Testis (tissue), 3 donors: Measurements from ENCODE around the gene BMERB1. TPM values are rescaled to one million over a fixed set of nuclear protein-coding genes. Genes with fewer than 3 reads are reported as not detected.
"Not testable (repeated sequence)": the region's sequence is repeated elsewhere in the genome, so short reads cannot be mapped to it uniquely, and the experiment has no call there.

ENCODE experiments used
- DNase-seq: peaks from one replicate; pipeline ENCODE4 v3.0.0-alpha.2; 2019
- H3K27ac ChIP-seq, 2 donors: fragments of 200-600 bp; sonication (generic); one replicate each; pipeline ENCODE4 v1.5.1; 2019
- H3K27me3 ChIP-seq: fragments of 200-600 bp; sonication (generic); one replicate; pipeline ENCODE4 v1.5.1; 2019
- H3K36me3 ChIP-seq: fragments of 200-600 bp; sonication (generic); one replicate; pipeline ENCODE4 v1.5.1; 2017; ENCODE audit warnings: low read depth; ENCODE audit errors: missing control alignments
- H3K4me1 ChIP-seq: fragments of 200-600 bp; sonication (generic); one replicate; pipeline ENCODE4 v1.5.1; 2019
- H3K4me3 ChIP-seq, 2 donors: fragments of 200-600 bp; sonication (generic); one replicate each; pipeline ENCODE4 v1.5.1; 2017 to 2019
- H3K9me3 ChIP-seq: fragments of 200-600 bp; sonication (generic); one replicate; pipeline ENCODE4 v1.5.1; 2017
- POLR2A ChIP-seq: fragments of 450-650 bp; IDR thresholded peaks from one replicate; pipeline ENCODE4 v1.6.1; 2017; ENCODE audit warnings: antibody characterized with exemption, mild to moderate bottlenecking, moderate library complexity
- WGBS, 2 donors: methylation state at CpG; one replicate each; pipeline ENCODE4 v1.1.5; 2018; 5-methylcytosine and 5-hydroxymethylcytosine counted together
- intact Hi-C: fragments of 100-400 bp; cut with DNase I; formaldehyde crosslinking; loops from one replicate; pipeline ENCODE4 v1.15.1; 2023; ENCODE audit warnings: low total_unique reads
- polyA plus RNA-seq: library from polyadenylated mRNA; stranded (reverse); fragments of 350-450 nt; fragmentation: Illumina TruSeq; extraction: RNeasy Lipid Tissue Mini Kit (QIAGEN cat#74804); gene quantifications from one replicate; pipeline ENCODE4 v1.2.3, GENCODE V29; 2014; ENCODE audit warnings: low read depth, low replicate concordance; ENCODE audit not compliant: insufficient read depth
- total RNA-seq, 2 donors: library from RNA; depleted of rRNA; stranded (reverse); fragments of >200 nt; gene quantifications; one replicate each; pipeline ENCODE4 v1.2.3, GENCODE V29; 2016
- TF ChIP-seq, protein P1 (sequence below), 3 experiments: fragments of 450-650 bp in 2 of 3; fragments of 200-600 bp in 1 of 3; sonication (generic) in 1 of 3; IDR thresholded peaks; one replicate each; pipeline ENCODE4 v1.5.1; 2016 to 2019; ENCODE audit warnings: antibody characterized with exemption in 3 of 3, mild to moderate bottlenecking in 2 of 3, moderate library complexity in 1 of 3

Gene BMERB1
- total and polyA plus RNA-seq, 3 donors from 2014 or later, result 54.1 to 102 (median 63.1) TPM

DNA sequence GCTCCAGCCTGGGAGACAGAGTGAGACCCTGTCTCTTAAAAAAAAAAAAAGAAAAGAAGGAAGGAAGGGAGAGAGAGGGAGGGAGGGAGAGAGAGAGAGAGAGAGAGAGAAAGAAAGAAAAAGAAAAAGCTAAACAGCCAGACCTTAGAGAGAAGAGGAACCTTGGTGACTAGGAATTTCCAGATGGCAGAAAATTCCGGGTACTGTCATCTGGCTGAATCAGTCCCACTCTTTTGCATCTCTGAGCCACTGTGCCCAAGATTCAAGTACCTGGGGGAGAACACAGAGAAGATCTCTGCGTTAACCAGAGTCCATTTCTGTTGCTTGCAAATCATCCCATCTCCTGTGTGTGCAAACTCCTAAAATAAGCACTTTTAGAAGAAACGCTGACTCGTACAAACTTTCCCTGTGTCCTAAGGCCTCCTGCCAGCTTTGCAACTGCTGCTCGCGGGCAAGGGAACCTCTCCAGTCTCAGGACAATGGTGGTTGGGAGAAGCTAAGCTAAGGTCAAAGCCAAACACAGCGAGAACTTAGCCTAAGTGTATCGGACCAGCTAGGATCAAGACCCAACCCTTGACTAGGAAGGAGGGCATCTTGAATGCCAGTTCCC, 18.0 kb downstream of the BMERB1 start:
- 55 to 77% methylated on average over 8 of the region's 8 CpGs for WGBS, 2 donors
- Histone ChIP-seq H3K27me3 (no peaks in the 10 kb centered on the region), H3K36me3 (no peaks in the 10 kb centered on the region), H3K27ac (no peak overlapping the region), H3K9me3 (no peaks in the 10 kb centered on the region), H3K4me1 (no peaks in the 10 kb centered on the region), H3K4me3 (no peak overlapping the region)
- intact Hi-C loops, result no loop called here
- no peak for DNase-seq
- no peak for TF ChIP-seq POLR2A
- TF ChIP-seq, protein P1, sequence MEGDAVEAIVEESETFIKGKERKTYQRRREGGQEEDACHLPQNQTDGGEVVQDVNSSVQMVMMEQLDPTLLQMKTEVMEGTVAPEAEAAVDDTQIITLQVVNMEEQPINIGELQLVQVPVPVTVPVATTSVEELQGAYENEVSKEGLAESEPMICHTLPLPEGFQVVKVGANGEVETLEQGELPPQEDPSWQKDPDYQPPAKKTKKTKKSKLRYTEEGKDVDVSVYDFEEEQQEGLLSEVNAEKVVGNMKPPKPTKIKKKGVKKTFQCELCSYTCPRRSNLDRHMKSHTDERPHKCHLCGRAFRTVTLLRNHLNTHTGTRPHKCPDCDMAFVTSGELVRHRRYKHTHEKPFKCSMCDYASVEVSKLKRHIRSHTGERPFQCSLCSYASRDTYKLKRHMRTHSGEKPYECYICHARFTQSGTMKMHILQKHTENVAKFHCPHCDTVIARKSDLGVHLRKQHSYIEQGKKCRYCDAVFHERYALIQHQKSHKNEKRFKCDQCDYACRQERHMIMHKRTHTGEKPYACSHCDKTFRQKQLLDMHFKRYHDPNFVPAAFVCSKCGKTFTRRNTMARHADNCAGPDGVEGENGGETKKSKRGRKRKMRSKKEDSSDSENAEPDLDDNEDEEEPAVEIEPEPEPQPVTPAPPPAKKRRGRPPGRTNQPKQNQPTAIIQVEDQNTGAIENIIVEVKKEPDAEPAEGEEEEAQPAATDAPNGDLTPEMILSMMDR (IDR thresholded peaks at IDR 0.05), result no peak

DNA sequence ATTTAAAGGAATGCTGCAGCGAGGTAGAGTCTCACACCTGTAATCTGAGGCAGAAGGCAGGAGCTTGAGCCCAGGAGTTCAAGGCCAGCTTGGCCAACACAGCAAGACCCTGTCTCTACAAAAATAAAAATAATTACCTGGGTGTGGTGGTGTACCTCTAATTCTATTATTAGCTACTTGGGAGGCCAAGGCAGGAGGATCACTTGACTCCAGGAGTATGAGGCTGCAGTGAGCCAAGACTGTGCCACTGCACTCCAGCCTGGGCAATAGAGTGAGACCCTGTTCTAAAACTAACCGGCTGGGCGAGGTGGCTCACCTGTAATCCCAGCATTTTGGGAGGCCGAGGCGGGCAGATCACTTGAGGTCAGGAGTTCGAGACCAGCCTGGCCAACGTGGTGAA, 18.9 kb downstream of the BMERB1 start:
- 84 to 89% methylated on average over 7 of the region's 7 CpGs for WGBS, 2 donors
- intact Hi-C loops, result not testable (repeated sequence)

DNA sequence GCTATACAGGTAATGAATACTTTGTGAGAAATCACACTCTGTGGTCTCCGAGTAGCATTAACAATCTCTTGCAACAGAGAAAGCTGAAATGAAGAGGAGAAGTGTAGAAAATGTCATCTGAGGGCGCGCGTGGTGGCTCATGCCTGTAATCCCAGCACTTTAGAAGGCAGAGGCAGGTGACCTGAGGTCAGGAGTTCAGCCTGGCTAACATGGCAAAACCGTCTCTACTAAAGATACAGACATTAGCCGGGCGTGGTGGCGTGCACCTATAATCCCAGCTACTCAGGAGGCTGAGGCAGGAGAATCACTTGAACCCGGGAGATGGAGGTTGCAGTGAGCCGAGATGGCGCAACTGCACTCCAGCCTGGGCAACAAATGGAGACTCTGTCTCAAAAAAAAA, 20.5 kb downstream of the BMERB1 start:
- H3K4me1 ChIP-seq, intact Hi-C loops, H3K27me3 ChIP-seq: not testable (repeated sequence)

More for the DNA sequence above, 18.9 kb downstream of the BMERB1 start:
- H3K36me3 ChIP-seq, H3K9me3 ChIP-seq, H3K4me3 ChIP-seq, H3K27me3 ChIP-seq, H3K4me1 ChIP-seq, H3K27ac ChIP-seq, DNase-seq: not testable (repeated sequence)

DNA sequence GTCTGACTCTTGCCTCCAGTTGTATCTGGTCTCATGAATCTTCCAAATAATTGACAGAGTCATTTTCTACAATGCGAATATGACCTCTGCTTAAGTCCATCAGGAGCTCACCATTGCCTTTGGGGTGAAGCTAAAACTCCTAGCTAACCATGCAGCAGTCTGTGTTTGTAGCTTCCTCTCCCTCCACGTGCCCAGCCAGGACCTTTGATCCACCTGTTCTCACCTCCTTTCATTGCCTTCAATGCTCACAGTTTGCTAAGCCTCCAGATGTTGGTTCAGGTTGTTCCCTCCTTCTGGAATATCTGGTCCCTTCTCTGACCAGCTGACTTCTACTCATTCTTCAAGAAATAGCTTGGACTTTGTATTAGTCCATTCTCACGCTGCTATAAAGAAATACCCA, 23.0 kb downstream of the BMERB1 start:
- no peak for TF ChIP-seq POLR2A
- TF ChIP-seq, protein P1 (IDR thresholded peaks at IDR 0.05), result no peak
- no peaks in the 10 kb centered on the region for H3K36me3 ChIP-seq
- no peak overlapping the region for H3K27ac ChIP-seq
- DNase-seq, result no peak
- no peaks in the 10 kb centered on the region for H3K27me3 ChIP-seq
- intact Hi-C loops, result no loop called here
- WGBS, 2 donors, result 97 to 98% methylated on average over 3 of the region's 3 CpGs
- no peak overlapping the region for H3K4me3 ChIP-seq
- H3K4me1 ChIP-seq, result no peaks in the 10 kb centered on the region
- H3K9me3 ChIP-seq, result no peaks in the 10 kb centered on the region

More for the DNA sequence above, 20.5 kb downstream of the BMERB1 start:
- WGBS, 2 donors, result 93 to 96% methylated on average over 11 of the region's 11 CpGs
- not testable (repeated sequence) for H3K27ac ChIP-seq, DNase-seq, H3K9me3 ChIP-seq, H3K36me3 ChIP-seq, H3K4me3 ChIP-seq

DNA sequence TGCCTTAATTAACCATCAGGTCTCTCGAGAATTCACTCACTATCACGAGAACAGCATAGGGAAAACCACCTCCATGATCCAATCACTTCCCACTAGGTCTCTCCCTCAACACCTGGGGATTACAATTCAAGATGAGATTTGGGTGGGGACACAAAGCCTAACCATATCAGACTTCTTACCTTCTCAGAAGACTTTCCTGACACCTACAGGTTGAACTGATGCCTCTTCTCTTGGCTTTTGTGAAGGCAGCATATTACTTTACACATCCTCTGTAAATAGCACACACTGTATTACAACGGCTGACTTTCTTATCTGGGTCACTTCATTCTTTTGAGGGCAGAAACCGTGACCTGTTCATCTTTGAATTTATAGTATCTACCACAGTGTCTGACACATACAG, 23.6 kb downstream of the BMERB1 start:
- intact Hi-C loops, result no loop called here
- 50 to 55% methylated on average over 4 of the region's 4 CpGs for WGBS, 2 donors
- no peaks in the 10 kb centered on the region for H3K4me1 ChIP-seq
- no peaks in the 10 kb centered on the region for H3K9me3 ChIP-seq
- no peaks in the 10 kb centered on the region for H3K36me3 ChIP-seq
- no peak overlapping the region for H3K4me3 ChIP-seq
- DNase-seq, result no peak
- H3K27me3 ChIP-seq, result no peaks in the 10 kb centered on the region
- no peak overlapping the region for H3K27ac ChIP-seq
- no peak for TF ChIP-seq POLR2A
- TF ChIP-seq, protein P1 (IDR thresholded peaks at IDR 0.05), result no peak

DNA sequence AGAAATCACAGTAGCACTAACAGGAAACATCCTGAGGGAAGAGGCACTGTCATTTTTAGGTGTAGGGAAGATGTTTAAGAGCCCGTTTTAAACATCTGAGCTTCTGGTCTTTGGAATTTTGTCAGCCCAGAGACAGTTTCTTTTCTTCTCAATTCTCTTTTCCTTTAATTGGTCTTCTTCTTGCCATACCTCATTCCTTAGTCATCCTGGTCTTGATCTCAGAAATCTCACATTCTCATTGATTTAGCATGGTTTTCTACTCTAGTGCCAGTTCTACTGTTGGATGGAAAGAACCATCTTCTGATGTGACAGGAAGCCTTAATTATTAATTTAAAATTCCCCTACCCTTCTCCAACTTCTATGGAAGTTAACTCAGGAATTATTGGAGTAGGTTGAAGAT, 25.4 kb downstream of the BMERB1 start:
- Histone ChIP-seq H3K27ac (no peak overlapping the region), H3K4me1 (no peaks in the 10 kb centered on the region), H3K9me3 (no peaks in the 10 kb centered on the region), H3K4me3 (no peak overlapping the region), H3K27me3 (no peaks in the 10 kb centered on the region), H3K36me3 (no peaks in the 10 kb centered on the region)
- WGBS, 2 donors, result 83 to 98% methylated on average over 1 of the region's 1 CpG
- DNase-seq, result no peak
- TF ChIP-seq POLR2A, result no peak
- TF ChIP-seq, protein P1 (IDR thresholded peaks at IDR 0.05), result no peak
- intact Hi-C loops, result no loop called here
